Stomach (tissue), 19 donors: ENCODE measurements around the gene GPR89B. TPM values are rescaled to one million over a fixed set of nuclear protein-coding genes. Genes with fewer than 3 reads are reported as not detected.
A peak's percentile ranks its signal among the peaks of the same experiment; 100 is the strongest.
"Not testable (repeated sequence)": the region's sequence is repeated elsewhere in the genome, so short reads cannot be mapped to it uniquely, and the experiment has no call there.

ENCODE experiments used
- DNase-seq, 2 donors: peaks; one replicate each; pipeline versions ENCODE4 v3.0.0 to v3.0.0-alpha.2; 2013 to 2019
- H3K27ac ChIP-seq, 5 donors: fragments of 200-600 bp in 4 of 5; sonication (generic) in 4 of 5; one replicate each; pipeline ENCODE4 v1.5.1; 2013 to 2019; ENCODE audit warnings: mild to moderate bottlenecking in 1 of 5, moderate library complexity in 1 of 5
- H3K27me3 ChIP-seq, 3 donors: fragments of 200-600 bp; sonication (generic); one replicate each; pipeline ENCODE4 v1.5.1; 2017 to 2019; ENCODE audit warnings: mixed run types in 1 of 3
- H3K36me3 ChIP-seq, 4 donors: fragments of 200-600 bp; sonication (generic); 1 replicate in 3 of 4; 2 replicates in 1 of 4; pipeline ENCODE4 v1.5.1; 2016 to 2019
- H3K4me1 ChIP-seq, 4 donors: fragments of 200-600 bp; sonication (generic); one replicate each; pipeline ENCODE4 v1.5.1; 2016 to 2019
- H3K4me3 ChIP-seq, 4 donors: fragments of 200-600 bp; sonication (generic) in 3 of 4; one replicate each; pipeline ENCODE4 v1.5.1; 2016 to 2019; ENCODE audit warnings: mild to moderate bottlenecking in 1 of 4
- H3K9me3 ChIP-seq, 4 donors: fragments of 200-600 bp; sonication (generic); one replicate each; pipeline ENCODE4 v1.5.1; 2016 to 2019
- CTCF ChIP-seq, 7 experiments: fragments of 450-650 bp in 4 of 7; fragments of 200-600 bp in 3 of 7; sonication (generic) in 3 of 7; IDR thresholded peaks; one replicate each; pipeline ENCODE4 v1.5.1; 2016 to 2019; ENCODE audit warnings: antibody characterized with exemption in 7 of 7, control low read depth in 2 of 7, mild to moderate bottlenecking in 1 of 7
- EP300 ChIP-seq: sonication (generic); formaldehyde crosslinking; IDR thresholded peaks from one replicate; pipeline ENCODE4 v1.6.1; 2017; ENCODE audit warnings: antibody characterized with exemption
- POLR2A ChIP-seq, 4 donors: fragments of 450-650 bp; IDR thresholded peaks; one replicate each; pipeline ENCODE4 v1.6.1; 2016; ENCODE audit warnings: antibody characterized with exemption in 4 of 4, control low read depth in 2 of 4, mild to moderate bottlenecking in 1 of 4, moderate library complexity in 1 of 4
- POLR2AphosphoS5 ChIP-seq, 3 donors: sonication (generic); formaldehyde crosslinking; IDR thresholded peaks; one replicate each; pipeline ENCODE4 v1.6.1; 2016; ENCODE audit warnings: antibody characterized with exemption in 3 of 3
- WGBS, 5 donors: extraction: QIAGEN DNeasy Blood & Tissue Kit in 3 of 5; methylation state at CpG; one replicate each; pipeline versions ENCODE4 v1.1.5 to v1.1.7; 2013 to 2018; 5-methylcytosine and 5-hydroxymethylcytosine counted together
- intact Hi-C: fragments of 100-400 bp; cut with DNase I; formaldehyde crosslinking; loops from one replicate; pipeline ENCODE4 v1.15.1; 2023; ENCODE audit warnings: low total_unique reads
- long read RNA-seq, 10 donors: transcript quantifications; one replicate each; lab custom pipeline, GENCODE V29; 2026
- polyA plus RNA-seq, 3 donors: library from polyadenylated mRNA; stranded (reverse); fragments of 200-250 nt; gene quantifications; one replicate each; pipeline ENCODE4 v1.2.3, GENCODE V29; 2013
- total RNA-seq, 5 donors: library from RNA; depleted of rRNA; stranded (reverse); fragments of >200 nt; gene quantifications; one replicate each; pipeline versions ENCODE4 v1.1.0 to v1.2.3, GENCODE V29; 2014 to 2016
- donor health status: healthy with polysubstance abuse.
- donor health status: Bipolar disorder and iron deficiency.
- donor health status: healthy.

The GPR89B gene
- total RNA-seq (10 to 100 TPM in 3 of 5 donors, 1 to 10 TPM in 2; 2.3 to 43.1 (median 18.7) TPM), polyA plus RNA-seq (10 to 100 TPM in 1 of 3 donors, 1 to 10 TPM in 2; 3.7 to 13.4 (median 7.1) TPM)
- long read RNA-seq, donor 1, result 0 reads
- long read RNA-seq, donor 2, result 0 reads
- long read RNA-seq, donor 3, partial matches to known transcripts, result 0 of 3 reads
- long read RNA-seq, donor 3, other reads (novel, unspliced or antisense), result 0 of 3 reads
- long read RNA-seq, donor 4, result 0 reads
- long read RNA-seq, donor 5, partial matches to known transcripts, result 0 of 2 reads
- long read RNA-seq, donor 5, other reads (novel, unspliced or antisense), result 0 of 2 reads
- long read RNA-seq, donor 6, result 0 reads
- long read RNA-seq, donor 7, partial matches to known transcripts, result 0 of 3 reads
- long read RNA-seq, donor 7, other reads (novel, unspliced or antisense), result 0 of 3 reads
- long read RNA-seq, donor 8, partial matches to known transcripts, result 0 of 2 reads
- long read RNA-seq, donor 8, other reads (novel, unspliced or antisense), result 0 of 2 reads
- long read RNA-seq, donor 9, partial matches to known transcripts, result 0 of 1 reads
- long read RNA-seq, donor 9, other reads (novel, unspliced or antisense), result 0 of 1 reads
- long read RNA-seq, donor 10, partial matches to known transcripts, result 0 of 2 reads
- long read RNA-seq, donor 10, other reads (novel, unspliced or antisense), result 0 of 2 reads

GRCh38 chr1:147928236-147929132 lies at the start of gene GPR89B:
Gene GPR89B (plus strand): TSS chr1:147928420. CDS start chr1:147928537, 117 bp downstream.
- TF ChIP-seq POLR2AphosphoS5 (IDR thresholded peaks at IDR 0.05) (peak; percentile 69 to 92 (median 71)), POLR2A (IDR thresholded peaks at IDR 0.05) (peak in 1 of 4 donors; percentile 54)
- peak; percentile 88 to 97 for DNase-seq
- H3K4me3 ChIP-seq, result peak within 1 kb of the TSS; percentile 71 to 89 (median 79)
- H3K9me3 ChIP-seq, H3K36me3 ChIP-seq, intact Hi-C loops, H3K27me3 ChIP-seq: not testable (repeated sequence)
- peaks cover 11 to 17% (median 12%) of the 10 kb centered on the region in 4 donors for H3K4me1 ChIP-seq
- peak within 1 kb of the TSS; percentile 88 to 97 (median 92) for H3K27ac ChIP-seq
- WGBS, 5 donors, result 0 to 1% (median 1%) methylated on average over 27 to 54 of the region's 72 CpGs

- TF ChIP-seq POLR2AphosphoS5 (IDR thresholded peaks at IDR 0.05), result no peak
- no peak for TF ChIP-seq CTCF (IDR thresholded peaks at IDR 0.05)
- Histone ChIP-seq H3K27me3 (no peaks in the 10 kb centered on the region), H3K9me3 (peaks cover 0 to 4% (median 0%) of the 10 kb centered on the region in 4 donors), H3K4me1 (no peaks in the 10 kb centered on the region), H3K27ac (no peak overlapping the region), H3K36me3 (no peaks in the 10 kb centered on the region), H3K4me3 (no peak overlapping the region)
- intact Hi-C loops, result no loop called here
- no peak for DNase-seq
These were observed 48.3 kb upstream of the GPR89B start for GRCh38 chr1:147879911-147880310.

GRCh38 chr1:147882535-147882934 lies 45.7 kb upstream of the GPR89B start:
- H3K27ac ChIP-seq, result no peak overlapping the region
- DNase-seq, result no peak
- no peak for TF ChIP-seq POLR2A (IDR thresholded peaks at IDR 0.05)
- TF ChIP-seq POLR2AphosphoS5 (IDR thresholded peaks at IDR 0.05), result no peak
- TF ChIP-seq CTCF (IDR thresholded peaks at IDR 0.05), result no peak
- TF ChIP-seq EP300, result no peak
- H3K27me3 ChIP-seq, result no peaks in the 10 kb centered on the region
- H3K9me3 ChIP-seq, result peaks cover 0 to 4% (median 0%) of the 10 kb centered on the region in 4 donors
- intact Hi-C loops, result no loop called here
- 29 to 56% (median 51%) methylated on average over 2 of the region's 2 CpGs for WGBS, 5 donors
- H3K36me3 ChIP-seq, result no peaks in the 10 kb centered on the region
- no peak overlapping the region for H3K4me3 ChIP-seq
- no peaks in the 10 kb centered on the region for H3K4me1 ChIP-seq

- H3K27me3 ChIP-seq, result peaks cover 0 to 13% (median 0%) of the 10 kb centered on the region in 3 donors
- intact Hi-C loops, result loop anchor here (5.0 to 10.0 kb wide), 2 partner anchors 163 to 395 kb away; no protein-coding TSS in a partner anchor
- H3K4me1 ChIP-seq, result peaks cover 0 to 6% (median 2%) of the 10 kb centered on the region in 4 donors
- H3K36me3 ChIP-seq, result no peaks in the 10 kb centered on the region
- no peaks in the 10 kb centered on the region for H3K9me3 ChIP-seq
- WGBS, 5 donors, result 6 to 8% (median 7%) methylated on average over 11 to 12 of the region's 12 CpGs
- TF ChIP-seq CTCF (IDR thresholded peaks at IDR 0.05) (peak in 4 of 7 experiments; percentile 6 to 48 (median 25)), POLR2A (IDR thresholded peaks at IDR 0.05) (no peak), EP300 (no peak)
- H3K4me3 ChIP-seq, result no peak overlapping the region
- no peak overlapping the region for H3K27ac ChIP-seq
- DNase-seq, result peak; percentile 74 to 90
These were observed 37.9 kb upstream of the GPR89B start for GRCh38 chr1:147890177-147890790.
